ENCODE measurements around the gene ZNF579.

DNA sequence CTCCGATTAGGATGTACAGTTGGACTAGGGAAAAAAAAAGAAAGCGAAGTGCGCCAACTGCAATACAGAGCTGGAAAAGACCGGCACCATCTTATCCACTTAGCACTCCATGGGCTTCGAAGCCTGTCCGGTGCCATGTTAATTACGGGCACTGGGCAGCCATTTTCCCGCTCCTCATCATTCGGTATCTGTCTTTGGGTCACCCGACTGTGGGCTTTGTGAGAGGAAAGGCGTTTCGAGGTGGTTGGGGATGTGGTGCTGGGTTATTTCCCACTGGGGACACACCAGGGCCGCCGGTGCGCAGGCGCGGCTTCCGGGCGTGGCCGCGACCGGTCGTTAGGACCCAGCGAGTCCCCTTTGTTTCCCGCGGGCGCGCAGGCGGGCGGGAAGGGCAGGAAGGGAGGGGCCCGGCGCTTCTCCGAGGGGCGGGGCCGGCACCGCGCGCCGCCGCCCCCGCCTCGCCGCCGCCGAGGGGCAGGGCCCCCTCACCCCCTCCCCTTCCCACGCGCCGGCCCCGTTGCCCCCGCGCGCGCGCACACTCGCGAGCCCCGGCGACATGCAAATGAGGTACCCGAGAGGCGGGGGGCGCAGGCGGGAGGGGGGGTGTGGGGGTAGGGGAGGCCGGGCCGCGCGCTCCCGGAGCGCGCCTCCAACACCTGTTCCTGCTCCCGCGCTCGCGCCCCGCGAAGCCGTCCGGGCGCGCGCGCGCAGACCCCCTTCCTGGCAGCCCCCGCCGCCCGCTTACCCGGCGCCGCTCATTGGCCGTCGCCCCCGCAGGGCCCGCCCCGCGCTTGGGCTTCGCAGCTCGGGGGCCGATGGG is 19.4 kb upstream of the ZNF579 start, which contains the start of gene ZNF524:
- TF ChIP-seq, protein P1, sequence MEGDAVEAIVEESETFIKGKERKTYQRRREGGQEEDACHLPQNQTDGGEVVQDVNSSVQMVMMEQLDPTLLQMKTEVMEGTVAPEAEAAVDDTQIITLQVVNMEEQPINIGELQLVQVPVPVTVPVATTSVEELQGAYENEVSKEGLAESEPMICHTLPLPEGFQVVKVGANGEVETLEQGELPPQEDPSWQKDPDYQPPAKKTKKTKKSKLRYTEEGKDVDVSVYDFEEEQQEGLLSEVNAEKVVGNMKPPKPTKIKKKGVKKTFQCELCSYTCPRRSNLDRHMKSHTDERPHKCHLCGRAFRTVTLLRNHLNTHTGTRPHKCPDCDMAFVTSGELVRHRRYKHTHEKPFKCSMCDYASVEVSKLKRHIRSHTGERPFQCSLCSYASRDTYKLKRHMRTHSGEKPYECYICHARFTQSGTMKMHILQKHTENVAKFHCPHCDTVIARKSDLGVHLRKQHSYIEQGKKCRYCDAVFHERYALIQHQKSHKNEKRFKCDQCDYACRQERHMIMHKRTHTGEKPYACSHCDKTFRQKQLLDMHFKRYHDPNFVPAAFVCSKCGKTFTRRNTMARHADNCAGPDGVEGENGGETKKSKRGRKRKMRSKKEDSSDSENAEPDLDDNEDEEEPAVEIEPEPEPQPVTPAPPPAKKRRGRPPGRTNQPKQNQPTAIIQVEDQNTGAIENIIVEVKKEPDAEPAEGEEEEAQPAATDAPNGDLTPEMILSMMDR (conservative IDR thresholded peaks at IDR 0.05): no peak
- no peak for TF ChIP-seq EZH2 (IDR thresholded peaks at IDR 0.05; ENCODE audit: low read depth)

All from PC-9 (cell line).